Endothelial cell of umbilical vein (primary cell): ENCODE results near the gene CDC42EP4.

Source experiments
- CTCF ChIP-seq, 2 donors: IDR thresholded peaks; 1 replicate in 1 of 2; 2 replicates in 1 of 2; pipeline ENCODE4 v1.5.1; 2011; ENCODE audit warnings: low read length in 2 of 2, mild to moderate bottlenecking in 2 of 2, moderate library complexity in 2 of 2, control low read depth in 1 of 2, inconsistent platforms in 1 of 2, low read depth in 1 of 2; ENCODE audit not compliant: insufficient read depth in 1 of 2; ENCODE audit errors: extremely low read depth in 1 of 2
- EZH2 ChIP-seq: IDR thresholded peaks from 2 replicates; pipeline ENCODE4 v1.6.1; 2012; ENCODE audit warnings: borderline replicate concordance, low read depth, mild to moderate bottlenecking, moderate library complexity, low read length, inconsistent platforms; ENCODE audit not compliant: severe bottlenecking
- JUN ChIP-seq: IDR thresholded peaks from 2 replicates; pipeline ENCODE4 v1.6.1; 2011; ENCODE audit warnings: borderline replicate concordance, low read depth; ENCODE audit not compliant: insufficient read length, insufficient read depth
- MAX ChIP-seq: IDR thresholded peaks from 2 replicates; pipeline ENCODE4 v1.6.1; 2011; ENCODE audit not compliant: insufficient read depth, insufficient read length
- MYC ChIP-seq: IDR thresholded peaks from one replicate; pipeline ENCODE4 v1.6.1; 2011; ENCODE audit warnings: mild to moderate bottlenecking, low read depth, low read length
- POLR2A ChIP-seq: IDR thresholded peaks from 2 replicates; pipeline ENCODE4 v1.6.1; 2012; ENCODE audit warnings: low read depth, mild to moderate bottlenecking, control low read depth, low read length
- POLR2AphosphoS5 ChIP-seq: IDR thresholded peaks from 2 replicates; pipeline ENCODE4 v1.6.1; 2012; ENCODE audit warnings: low read depth, mild to moderate bottlenecking, control low read depth, low read length, moderate library complexity; ENCODE audit not compliant: insufficient read depth

GRCh38 chr17:73359987-73360410, 48.2 kb upstream of the CDC42EP4 start:
- no peak for TF ChIP-seq POLR2AphosphoS5
- TF ChIP-seq JUN: no peak
- no peak for TF ChIP-seq POLR2A
- no peak for TF ChIP-seq CTCF (IDR thresholded peaks at IDR 0.05; ENCODE audit: extremely low read depth in 1 of 2, insufficient read depth in 1 of 2, low read depth in 1 of 2, low read length in 2 of 2)
- TF ChIP-seq MAX: no peak
- no peak for TF ChIP-seq EZH2
- no peak for TF ChIP-seq MYC
